HG03565 (cell line): ENCODE results near the gene TMEM45B.
A peak's percentile ranks its signal among the peaks of the same experiment; 100 is the strongest.

Experiments used
- ATAC-seq: cut with Tn5 transposase; IDR thresholded peaks from one replicate; pipeline ENCODE4 v1.9.1; 2021; ENCODE audit warnings: mild to moderate bottlenecking, moderate library complexity; ENCODE audit not compliant: unreplicated experiment

TMEM45B gene

DNA sequence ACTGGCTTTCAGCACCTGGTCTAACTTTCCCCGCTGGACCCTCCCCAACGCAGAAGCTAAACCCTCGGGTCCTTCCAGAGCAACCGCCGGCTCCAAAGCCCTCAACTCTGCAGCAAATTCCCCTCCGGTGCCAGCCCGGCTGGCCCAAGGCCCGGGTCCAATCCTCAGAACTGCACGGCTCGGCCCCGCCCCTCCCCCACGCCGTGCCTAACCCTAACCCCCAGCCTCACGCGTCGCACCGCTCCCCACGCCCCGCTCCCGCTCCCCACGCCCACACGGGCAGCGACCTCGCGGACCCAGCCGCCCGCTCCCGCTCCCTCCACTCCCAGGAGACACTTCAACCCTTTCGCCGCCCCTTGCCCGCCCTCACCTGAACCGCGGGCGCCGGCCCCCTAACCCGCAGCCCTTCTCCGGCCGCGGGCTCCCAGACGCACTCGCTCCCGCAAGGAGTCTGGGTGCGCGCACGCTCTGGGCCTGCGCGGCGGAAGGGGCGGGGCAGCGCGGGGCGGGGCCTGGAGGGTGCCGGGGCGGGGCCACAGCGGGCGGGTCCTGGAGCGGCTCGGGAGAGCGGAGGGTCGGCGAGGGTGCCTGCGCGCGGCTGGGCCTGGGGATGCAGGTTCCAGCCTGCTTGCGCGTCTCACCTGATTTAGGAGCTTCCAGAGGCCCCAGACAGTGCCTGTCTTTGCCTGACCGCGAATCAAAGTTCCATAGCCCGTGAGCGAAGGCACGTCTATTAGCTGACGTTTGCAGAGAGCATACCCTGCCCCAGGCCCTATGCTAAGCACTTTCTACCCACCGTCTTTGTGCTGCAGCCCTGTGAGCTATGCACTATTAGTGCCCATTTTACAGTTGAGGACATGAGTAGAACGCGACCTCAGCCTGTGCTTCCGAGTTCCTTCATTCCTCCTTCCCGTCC is 79.7 kb downstream of the TMEM45B start, which contains the start of gene NFRKB:
Gene NFRKB (minus strand): TSS at position 453 of the 916 bp plus-strand sequence. CDS start 2,729 bp downstream, outside the sequence.
- ATAC-seq, result peak; percentile 85

DNA sequence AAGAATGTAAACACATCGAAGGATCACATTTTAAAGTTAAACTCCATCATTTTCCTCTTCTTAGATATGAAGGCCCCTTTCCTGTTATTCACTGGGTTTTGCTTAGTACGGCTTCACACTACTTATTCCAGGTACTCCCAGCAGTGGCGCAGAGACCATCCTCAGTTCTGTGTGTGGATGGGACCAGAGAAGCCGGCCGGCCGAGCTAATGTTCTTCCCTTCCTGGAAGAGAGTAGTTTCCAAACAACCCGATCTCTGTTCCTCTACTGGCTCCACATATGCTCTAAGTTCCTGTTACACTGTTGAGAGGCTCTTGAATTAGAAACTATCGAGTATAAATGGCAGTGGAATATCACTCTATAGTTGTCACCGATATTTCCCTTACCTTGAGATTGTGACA is 80.4 kb downstream of the TMEM45B start:
- no peak for ATAC-seq

DNA sequence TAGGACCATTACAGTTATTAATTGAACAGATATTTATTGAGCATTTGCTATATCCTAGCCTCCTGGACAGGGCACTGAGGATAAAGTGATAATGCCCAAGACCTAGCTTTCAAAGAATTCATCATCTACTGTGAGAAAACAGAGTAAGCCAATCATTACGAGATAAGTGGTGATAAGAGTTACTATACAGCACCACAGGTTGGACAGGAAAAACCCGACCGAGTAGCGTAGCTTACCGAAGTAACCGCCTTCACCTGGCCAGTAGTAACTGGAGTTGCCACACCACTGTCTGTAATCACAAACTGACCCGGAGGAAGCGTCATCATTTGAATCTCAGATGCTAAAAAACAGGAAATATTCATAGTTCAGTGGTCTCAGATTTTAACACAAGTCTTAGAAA is 89.8 kb downstream of the TMEM45B start:
- ATAC-seq, result no peak
